ENCODE data around the gene ZBTB20.

DNA sequence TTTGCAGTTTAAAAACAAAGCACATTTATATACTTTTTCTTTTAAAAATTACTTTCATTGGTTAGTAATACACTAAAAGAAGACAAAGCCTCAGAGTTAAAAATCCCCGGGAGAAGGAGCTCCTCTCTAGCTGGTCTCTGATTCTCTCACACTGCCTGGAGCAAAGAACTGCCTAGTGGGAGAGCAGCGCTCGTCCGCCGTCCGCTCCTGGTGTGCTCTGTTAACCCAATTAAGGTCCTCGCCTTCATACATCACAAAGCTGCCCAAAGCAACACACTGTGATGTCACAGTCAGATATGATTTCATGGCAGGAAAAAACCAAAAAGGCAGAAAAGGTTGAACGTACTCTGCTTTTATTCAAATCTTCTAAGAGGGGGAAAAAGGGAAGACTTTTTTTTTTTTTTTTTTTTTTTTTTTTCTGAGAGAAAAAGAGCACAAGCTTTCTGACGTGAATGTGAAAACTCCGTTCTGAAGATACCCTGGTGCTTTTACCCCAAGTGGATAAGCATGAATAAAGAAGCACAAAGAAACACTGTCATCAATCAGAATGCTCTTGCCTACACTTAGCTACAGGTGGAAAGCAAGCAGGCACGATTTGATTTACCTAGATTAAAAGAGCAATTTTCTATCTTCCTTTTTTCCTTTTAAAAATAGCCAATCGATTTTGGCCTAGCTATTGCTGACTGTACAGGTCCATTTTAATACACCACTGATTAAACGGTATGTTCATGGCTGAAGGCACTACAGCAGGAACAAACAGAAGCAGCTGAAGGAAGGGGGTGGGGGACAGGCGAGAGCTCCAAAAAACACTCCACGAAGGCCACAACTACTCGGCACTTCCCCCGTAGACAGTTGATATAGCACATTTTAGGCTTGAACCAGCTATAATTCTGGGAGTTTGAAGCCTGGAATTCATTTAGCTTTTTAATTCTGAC lies 738.1 kb downstream of the ZBTB20 start:
- no peak for TF ChIP-seq CTCF (IDR thresholded peaks at IDR 0.05; ENCODE audit: low read depth, low read length)
- no peak for TF ChIP-seq EZH2phosphoT487 (IDR thresholded peaks at IDR 0.05; ENCODE audit: low read depth)

Data from OCI-LY3 (cell line).